GM19035 (cell line): ENCODE results near the gene PCYT2.
A peak's percentile ranks its signal among the peaks of the same experiment; 100 is the strongest.

Source experiments
- ATAC-seq: cut with Tn5 transposase; IDR thresholded peaks from one replicate; pipeline ENCODE4 v1.9.1; 2021; ENCODE audit not compliant: unreplicated experiment

PCYT2 gene

GRCh38 chr17:81877569-81877968 lies 33.6 kb downstream of the PCYT2 start:
- no peak for ATAC-seq

GRCh38 chr17:81871387-81872230 lies 39.6 kb downstream of the PCYT2 start:
- ATAC-seq: peak; percentile 11

DNA sequence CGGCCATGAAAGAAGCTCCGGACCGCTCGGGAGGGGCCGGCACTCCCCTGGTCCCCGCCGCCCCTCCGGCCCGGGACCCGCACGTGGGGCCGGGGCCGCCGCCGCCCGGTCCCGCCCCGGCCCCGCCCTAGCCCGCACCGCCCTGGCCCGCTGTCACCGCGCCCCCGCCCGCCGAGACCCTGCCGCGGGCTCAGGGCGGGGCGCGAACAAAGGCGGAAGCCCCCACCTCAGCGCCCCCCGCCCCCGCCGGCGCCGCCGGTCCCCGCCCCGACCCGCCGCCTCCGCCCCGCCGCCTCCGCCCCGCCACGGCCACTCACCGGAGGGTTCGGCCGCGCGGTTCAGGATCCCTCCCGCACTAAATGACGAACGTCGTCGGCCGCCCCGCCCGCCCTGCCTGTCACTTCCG lies 40.2 kb downstream of the PCYT2 start, which contains the start of gene ARHGDIA:
Gene ARHGDIA (minus strand): TSS at position 357 of the 406 bp plus-strand sequence. CDS start 1,407 bp downstream, outside the sequence.
- peak; percentile 52 for ATAC-seq

DNA sequence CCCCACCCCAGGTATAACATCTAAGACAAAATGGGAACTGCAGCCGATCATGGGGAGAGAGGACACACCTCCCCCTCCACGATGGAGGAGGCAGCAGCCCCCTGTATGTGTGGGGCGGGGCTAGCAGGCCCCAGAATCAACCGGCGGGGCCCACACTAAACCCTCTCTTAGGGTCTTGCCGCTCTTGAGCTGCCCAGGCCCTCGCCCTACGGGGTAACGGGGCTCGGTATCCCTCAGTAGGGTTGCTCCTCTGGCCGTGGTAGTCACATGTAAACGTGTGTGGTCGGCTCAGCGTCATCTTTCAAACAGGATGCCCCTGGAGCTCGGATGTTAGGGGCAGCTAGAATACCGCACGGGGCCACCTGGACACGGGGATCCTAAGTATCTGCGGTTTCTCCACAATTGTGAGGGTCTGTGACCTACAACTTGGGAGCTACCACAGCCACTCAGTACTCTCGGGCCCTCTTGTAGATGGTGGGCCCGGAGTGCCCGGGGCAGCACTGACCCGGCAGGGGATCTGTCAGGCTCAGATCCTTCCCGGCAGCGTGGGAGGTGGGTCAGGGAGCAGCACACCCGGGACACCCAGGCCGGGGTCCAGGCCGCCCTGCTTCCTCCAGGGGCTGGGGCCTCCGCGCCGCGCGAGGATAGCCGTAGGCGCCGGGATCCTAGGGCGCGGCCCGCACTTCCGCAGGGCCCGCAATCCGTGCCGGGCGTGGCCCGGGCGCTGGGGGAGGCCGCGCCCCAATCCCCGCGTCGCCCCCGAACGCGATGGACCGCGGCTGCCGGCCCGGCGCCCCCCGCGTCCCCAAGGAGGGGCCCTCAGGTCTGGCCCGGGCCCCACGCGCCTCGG lies 40.8 kb downstream of the PCYT2 start:
- peak; percentile 12 for ATAC-seq

GRCh38 chr17:81869221-81870130 lies 41.7 kb downstream of the PCYT2 start:
- ATAC-seq: no peak

DNA sequence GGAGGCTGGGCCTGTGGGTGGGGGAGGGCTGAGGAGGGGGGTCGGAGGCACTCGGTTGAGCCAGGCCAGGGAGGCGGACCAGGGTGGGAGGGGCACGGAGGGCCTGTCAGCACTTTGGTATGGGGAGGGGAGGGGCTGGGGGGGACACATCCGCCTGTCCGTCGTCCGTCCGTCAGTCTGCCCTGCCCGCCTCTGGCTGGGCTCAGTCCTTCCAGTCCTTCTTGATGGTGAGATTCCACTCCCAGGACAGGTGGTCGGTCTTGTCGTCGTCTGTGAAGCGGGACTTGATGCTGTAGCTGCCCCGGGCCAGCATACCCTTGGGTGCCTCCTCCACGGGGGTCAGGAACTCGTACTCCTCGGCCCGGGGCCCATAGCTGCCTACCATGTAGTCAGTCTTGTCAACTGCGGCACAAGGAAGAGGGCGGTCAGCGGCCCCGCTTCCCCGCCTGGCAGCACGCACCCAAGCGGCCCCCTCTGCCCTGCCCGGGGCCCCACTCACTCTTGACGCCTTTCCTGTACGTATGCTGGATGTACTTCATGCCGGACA lies 42.5 kb downstream of the PCYT2 start:
- ATAC-seq: no peak

DNA sequence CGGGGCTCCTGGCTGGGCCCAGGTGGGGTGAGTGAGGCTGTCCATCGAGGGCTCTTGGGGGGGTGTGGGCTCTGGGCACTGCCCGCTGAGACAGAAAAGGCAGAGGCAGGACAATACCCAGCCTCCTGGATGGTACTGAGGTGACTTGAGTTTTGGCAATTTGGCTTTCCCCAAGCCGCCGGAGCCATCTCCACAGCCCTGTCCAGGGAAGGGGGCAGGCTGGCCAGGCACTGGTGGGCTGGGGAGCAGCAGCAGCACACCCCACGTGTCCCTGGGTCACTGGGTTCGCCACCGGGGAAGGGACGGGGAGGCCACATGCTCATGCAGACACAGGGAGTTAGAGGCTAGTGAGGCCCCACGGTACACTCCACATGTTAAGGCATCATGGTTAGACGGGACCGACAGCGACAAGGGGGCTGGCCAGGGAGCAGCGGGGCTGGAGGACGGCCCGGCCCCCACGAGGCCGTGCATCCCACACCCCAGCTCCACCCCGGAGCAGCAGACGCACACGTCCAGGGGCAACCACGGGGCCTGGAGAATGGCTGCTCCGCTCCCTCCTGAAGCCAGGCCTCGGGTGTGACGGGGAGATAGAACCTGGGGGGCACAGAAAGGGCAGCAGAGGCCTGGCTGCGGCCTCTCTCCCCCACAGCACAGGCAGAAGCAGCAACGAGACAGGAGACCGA lies 43.1 kb downstream of the PCYT2 start:
- ATAC-seq: no peak

- no peak for ATAC-seq
Observed at GRCh38 chr17:81867170-81867990, 43.8 kb downstream of the PCYT2 start.

GRCh38 chr17:81866440-81867169 lies 44.6 kb downstream of the PCYT2 start:
- ATAC-seq: no peak

- no peak for ATAC-seq
Observed at GRCh38 chr17:81865733-81866439, 45.3 kb downstream of the PCYT2 start.

GRCh38 chr17:81865358-81865732 lies 45.9 kb downstream of the PCYT2 start:
- ATAC-seq: no peak

DNA sequence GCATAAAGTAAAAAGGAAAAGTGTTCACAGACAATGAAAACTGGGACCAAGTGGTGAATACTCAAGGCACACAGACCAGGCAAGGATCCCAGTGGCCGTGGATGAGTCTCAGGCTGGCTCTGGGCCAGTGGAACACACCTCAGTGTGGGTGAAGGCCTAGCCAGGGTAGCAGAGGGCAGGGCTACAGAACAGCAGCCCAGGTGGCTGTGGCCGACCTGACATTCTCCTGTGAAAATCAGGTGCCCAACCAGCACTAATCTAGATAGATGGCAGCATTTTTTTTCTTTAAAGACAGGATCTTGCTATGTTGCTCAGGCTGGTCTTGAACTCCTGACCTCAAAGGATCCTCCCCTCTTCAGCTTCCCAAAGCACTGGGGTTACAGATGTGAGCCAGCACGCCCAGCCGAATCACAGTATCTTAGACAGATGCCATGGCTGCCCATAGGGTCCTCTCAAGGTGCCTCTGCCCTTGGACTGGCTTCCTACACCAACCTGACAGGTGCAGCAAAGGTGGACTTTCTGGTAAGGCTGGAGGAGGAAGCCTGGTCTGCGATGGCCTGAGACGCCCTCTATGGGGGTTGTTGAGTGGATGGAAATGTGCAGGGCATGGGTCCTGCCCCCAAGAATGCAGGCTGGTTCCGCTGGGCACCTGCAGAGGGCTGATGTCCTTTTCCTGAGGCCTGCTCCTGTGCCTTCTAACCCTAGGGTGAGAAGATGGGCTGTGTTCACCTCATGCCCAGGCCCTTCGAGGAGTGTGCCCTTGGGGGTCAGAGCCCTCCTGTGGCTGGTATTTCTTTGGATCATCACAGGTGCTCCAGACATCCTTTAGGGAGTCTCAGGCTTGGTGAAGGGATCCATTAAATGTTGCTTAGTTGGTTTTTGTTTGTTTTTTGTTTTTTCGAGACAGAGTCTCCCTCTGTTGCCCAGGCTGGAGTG lies 47.1 kb downstream of the PCYT2 start:
- ATAC-seq: no peak

DNA sequence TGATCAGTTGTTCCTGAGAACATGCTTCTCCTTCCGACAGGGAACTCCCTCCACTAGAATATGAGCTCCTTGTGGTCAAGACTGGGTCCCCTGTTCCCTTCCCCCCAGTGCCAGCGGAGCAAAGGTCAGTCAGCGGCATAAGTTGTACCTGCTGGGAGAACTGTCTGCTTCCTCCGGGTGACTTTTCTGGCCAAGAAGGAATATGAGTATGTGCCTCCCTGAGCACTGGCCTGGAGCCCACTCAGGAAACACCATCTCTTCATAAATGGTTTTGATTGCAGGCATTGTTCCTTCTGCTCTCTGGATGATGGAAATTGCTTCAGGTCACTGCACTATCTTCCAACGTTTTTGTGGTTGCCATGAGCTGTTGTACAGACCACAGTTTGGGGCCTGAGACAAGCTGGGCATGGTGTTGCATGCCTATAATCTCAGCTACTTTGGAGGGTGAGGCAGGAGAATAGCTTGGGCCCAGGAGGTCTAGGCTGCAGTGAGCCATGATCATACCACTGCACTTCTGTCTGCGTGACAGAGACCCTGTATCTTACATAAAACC lies 48.0 kb downstream of the PCYT2 start:
- ATAC-seq: no peak

- ATAC-seq: peak; percentile 81
Observed at GRCh38 chr17:81860756-81861568, 50.2 kb downstream of the PCYT2 start.

GRCh38 chr17:81859906-81860755 lies 51.1 kb downstream of the PCYT2 start, which contains the start of gene P4HB:
TSS of gene P4HB (minus strand) at chr17:81860535. CDS start at chr17:81860471, 64 bp downstream.
- peak; percentile 7 for ATAC-seq
